HG03108 (cell line): ENCODE measurements around the gene RRP1B.

Experiments used
- ATAC-seq: cut with Tn5 transposase; IDR thresholded peaks from one replicate; pipeline ENCODE4 v1.9.1; 2021; ENCODE audit warnings: moderate library complexity; ENCODE audit not compliant: unreplicated experiment

The RRP1B gene

DNA sequence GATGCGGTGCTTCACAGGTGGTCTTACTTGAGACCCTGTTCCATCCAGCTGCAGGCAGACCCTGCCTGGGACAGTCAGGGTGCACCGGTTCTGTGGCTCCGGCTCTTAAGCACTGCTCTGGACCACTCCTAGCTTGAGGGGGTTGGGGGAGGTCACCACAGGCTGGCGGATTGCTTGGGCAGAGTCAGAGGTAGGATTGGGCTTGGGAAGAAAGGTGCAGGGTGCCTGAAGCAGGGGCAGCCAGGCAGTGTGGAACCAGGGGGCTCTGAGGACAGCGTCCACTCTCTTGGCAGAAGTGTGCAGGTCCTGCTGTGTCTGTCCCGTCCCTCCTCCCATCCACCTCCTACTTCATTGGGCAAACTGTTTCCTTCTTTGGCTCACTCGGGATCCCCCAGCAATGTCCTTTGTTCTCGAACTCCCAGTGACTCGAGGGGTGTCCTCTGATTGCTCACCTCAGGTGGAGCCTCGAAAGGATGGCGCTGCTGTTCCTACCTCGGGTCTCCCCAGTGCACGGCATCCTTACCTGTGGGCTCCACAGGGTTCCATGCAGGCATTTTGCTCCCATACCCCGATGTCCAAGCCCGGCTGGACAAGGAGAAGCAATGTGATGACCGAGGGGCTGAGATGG is 61.3 kb downstream of the RRP1B start:
- no peak for ATAC-seq

- ATAC-seq, result no peak
Measured at GRCh38 chr21:43721206-43721605, 61.8 kb downstream of the RRP1B start.

DNA sequence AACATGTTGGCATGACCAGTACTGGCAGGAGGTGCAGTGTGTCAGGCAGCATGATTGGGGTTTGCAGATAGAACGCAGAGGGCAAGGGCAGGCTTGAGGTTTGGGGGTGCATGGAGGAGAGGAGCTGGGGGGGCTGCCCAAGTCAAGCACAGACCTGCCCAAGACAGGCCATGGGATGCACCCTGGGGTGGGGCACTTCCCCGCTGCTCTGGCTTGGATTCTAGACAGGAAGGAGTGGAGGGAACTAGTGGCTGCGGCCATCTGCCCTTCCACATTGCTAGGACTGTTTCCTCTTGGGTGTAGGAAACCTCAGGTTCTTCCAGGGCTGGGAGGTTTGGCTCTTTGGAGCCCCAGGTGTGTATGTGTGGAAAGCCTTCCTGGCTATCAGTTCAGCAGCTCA is 62.6 kb downstream of the RRP1B start:
- ATAC-seq, result no peak

DNA sequence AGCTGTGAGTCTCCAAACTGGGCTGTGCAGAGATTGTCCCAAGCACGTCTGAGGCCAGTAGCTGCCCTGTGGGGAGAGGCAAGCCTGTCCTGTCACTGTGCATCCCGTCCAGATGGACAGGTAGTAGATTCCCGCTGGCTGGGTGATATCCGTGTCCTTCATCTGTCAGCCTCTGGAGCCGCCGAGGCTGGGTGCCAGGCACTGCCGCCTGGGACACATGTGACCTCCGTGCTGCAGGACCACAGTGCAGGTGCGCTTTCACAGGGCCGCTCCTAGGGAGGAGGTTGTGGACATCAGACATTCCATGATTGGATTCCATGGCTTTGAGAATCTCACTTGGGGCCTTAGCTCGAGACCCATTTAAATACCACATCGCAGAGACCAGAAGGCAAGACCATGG is 64.3 kb downstream of the RRP1B start:
- ATAC-seq, result no peak

GRCh38 chr21:43726686-43727518 is 67.5 kb downstream of the RRP1B start:
- no peak for ATAC-seq

DNA sequence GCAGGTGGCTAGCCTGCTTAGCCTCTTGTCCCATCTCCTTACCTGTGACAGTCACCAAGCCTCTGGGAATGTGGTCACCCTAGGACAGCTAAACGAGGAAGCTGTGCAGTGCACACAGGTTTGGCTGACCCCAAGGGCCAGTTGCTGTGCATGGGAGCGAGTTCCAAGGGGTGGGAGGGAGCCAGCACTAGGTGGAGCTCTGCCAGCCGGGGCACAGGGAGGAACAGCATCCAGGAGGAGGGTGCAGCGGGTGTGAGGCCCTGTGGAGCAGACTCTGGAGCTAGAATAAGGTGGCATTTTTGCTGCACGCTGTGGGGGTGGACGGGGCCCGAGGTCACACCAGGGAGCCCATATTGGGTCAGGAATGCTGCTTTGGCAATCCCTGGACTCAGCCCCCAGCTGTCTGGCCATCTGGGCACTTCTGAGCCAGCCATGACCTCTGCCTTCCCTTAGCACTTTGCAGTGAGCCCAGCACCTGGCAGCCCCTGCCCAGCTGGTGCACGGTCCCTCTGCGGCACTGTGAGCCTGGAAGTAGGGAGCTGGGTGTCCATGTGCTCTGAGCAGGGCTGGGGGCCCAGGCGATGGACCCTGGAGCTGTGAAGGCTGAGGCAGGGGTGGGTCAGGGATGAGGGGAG is 68.3 kb downstream of the RRP1B start:
- no peak for ATAC-seq

DNA sequence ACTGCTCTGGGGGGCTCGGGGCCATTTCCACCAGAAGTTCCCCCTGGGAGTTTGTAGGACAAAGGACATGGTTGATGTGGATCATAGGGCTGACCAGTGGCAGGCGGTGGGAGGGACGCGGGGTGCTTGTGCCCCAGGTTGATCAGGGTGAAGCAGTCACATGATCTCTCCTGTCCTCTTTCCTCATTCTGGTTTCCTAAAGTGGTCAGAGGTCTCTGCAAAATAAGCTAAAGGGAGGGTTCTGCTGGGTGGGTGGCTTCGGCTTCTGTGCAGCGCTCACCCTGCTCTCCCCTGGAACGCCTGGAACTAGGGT is 68.8 kb downstream of the RRP1B start:
- ATAC-seq, result no peak

GRCh38 chr21:43728467-43729390 is 69.4 kb downstream of the RRP1B start:
- peak; percentile 61 for ATAC-seq

DNA sequence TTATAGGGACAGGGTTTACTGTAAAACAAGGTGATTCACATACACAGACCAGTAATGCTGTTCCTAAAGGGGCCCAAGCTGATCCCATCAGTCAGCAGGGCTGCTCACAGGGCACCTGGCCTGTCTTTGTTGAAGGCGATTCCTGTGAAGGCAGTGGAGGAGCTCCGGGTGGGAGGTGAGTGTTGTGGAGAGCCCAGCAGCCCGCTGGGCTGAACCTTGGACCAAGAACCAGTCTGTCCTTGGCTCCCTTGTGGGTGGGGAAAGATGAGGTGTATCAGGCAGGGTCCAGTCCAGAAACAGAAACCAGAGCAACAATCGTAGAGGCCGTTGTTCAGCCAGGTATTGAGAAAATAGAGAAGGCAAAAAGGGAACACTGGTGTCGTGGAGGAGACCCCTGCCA is 72.1 kb downstream of the RRP1B start:
- ATAC-seq, result no peak

DNA sequence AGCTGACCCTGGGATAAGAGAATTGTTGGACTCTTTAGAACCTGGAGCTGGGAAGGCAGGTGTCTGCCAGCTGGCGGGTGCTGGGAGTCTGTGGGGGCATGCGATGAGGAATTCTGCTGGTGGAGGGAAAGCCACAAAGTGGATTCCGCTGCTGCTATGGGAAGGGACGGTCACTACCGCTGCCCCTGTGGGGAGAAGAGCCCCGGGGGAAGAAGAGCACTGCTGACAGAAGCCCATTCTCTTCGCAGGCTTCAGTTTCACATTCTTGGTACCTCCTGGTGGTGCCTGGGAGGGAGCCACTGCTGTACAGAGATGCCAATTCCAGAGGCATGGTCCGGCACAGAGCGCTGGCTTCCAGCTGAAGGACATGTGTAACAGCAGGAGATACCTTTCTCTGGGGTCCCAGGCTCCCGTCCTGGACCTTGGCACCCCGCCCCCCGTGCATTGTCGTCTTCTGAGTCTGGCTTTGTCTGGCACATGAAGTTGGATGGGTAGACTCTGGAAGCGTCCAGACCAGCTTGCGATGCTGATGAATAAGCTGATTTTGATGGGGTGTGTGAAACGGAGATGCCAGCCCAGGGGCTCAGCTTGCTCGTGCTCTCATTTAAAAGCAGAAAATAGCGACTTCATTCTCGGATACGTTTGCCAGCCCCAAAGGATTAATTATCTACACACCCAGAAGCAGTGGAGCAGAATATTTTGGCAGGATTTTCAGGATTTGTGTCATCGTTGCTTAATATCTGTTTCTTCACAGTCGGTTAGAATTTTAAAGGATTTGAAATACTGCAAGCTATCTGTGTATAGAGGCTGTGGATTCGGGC is 72.7 kb downstream of the RRP1B start:
- ATAC-seq, result no peak

DNA sequence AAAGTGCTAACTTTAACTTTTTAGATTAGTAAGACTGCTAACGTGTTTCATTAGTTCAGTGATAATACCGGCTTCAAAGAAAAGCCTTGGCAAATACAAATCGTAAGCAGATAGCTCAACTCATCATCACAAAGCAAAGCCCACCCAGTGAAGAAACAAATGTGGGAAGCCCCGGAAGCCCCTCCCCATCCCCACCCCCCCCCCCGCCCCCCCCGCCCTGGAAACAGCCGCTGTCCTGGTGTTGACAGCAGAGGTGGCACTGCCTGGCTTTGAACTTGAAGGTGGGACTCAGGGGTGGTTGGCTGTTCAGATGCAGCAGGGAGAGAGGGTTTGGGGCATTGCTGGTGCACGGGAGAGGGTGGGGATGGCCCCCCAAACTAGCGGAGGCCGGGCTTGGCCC is 73.7 kb downstream of the RRP1B start:
- ATAC-seq, result no peak

- no peak for ATAC-seq
Measured at GRCh38 chr21:43733529-43734071, 74.2 kb downstream of the RRP1B start.

DNA sequence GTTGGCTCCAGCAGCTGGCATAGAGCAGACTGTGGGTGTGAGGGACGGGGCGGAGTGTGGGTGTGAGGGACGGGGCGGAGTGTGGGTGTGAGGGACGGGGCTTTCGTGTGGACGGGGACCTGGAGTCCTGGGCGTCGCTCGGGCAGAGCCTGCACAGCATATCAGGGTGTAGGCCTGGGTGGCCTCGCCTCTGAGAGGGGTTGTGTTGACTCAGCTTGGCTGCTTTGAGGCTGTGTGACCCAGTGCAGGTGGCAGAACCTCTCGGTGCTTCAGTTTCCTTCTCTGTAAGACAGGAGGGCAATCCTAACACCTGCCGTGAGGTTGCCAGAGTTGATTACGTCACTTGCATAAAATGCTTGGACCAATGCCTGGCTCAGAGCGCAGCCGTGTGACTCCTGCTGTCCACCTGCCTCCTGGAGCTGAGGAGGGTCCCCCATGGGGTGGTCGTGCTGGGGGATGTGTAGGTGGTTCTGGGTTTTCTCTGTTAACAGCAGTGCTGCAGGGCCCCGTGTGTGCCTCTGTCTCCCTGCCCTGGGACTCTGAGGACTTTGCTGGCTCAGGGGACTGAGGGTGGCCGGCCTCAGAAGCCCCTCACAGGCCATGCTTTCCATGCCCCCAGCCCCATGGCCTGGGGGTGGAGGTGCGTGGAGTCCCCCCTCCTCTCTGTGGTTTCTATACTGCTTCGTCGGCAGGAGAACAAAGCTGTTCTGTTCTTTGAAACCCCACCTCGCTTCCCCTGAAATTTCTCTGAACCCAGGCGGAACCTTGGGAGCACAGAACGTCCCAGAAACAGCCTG is 75.0 kb downstream of the RRP1B start:
- ATAC-seq, result no peak

GRCh38 chr21:43734928-43735229 is 75.5 kb downstream of the RRP1B start:
- ATAC-seq, result no peak

GRCh38 chr21:43735236-43736091 is 76.1 kb downstream of the RRP1B start:
- no peak for ATAC-seq

DNA sequence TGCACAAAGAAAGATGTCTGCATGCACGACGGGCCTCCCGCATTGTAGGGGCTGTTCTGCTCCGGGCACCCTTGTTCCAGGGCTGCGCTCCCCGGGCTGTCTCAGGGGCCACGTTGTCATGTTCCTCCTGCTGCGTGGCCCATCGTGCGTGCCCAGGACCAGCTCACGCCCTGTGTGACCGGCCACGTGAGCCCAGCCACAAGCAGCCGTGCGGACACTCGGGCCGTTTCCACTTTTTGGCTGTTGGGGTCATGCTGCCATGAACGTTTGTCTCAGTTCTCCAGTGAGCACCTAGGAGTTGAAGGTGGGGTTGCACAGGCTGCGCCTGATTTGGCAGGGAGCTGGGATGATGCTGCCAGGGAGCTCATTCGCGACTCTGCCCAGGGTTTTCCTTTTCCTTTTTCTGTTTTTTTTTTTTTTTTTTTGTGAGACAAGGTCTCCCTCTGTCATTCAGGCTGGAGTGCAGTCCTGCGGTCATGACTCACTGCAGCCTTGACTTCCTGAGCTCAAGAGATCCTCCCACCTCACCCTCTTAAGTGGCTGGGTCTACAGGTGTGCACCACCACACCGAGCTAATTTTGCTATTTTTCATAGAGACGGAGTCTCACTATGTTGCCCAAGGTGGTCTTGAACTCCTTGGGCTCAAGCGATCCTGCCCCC is 77.0 kb downstream of the RRP1B start:
- no peak for ATAC-seq

- no peak for ATAC-seq
Measured at GRCh38 chr21:43737158-43737950, 78.0 kb downstream of the RRP1B start.
